Naive B cell (primary cell): Measurements from ENCODE around the gene HOXA10. TPM values are rescaled to one million over a fixed set of nuclear protein-coding genes. Genes with fewer than 3 reads are reported as not detected.
A peak's percentile ranks its signal among the peaks of the same experiment; 100 is the strongest.

Source experiments
- ATAC-seq, 2 donors: fragments of 150-1000 bp; cut with Tn5 transposase; 2 replicates each; pipeline ENCODE4 v1.10.0; 2021; ENCODE audit warnings: low read depth in 2 of 2, mild to moderate bottlenecking in 2 of 2, moderate library complexity in 2 of 2
- DNase-seq: peaks from one replicate; pipeline ENCODE4 v3.0.0; 2022
- H3K27ac Mint-ChIP-seq, 6 donors: one replicate each; pipeline ENCODE4 v1.8.0; 2020 to 2022; ENCODE audit warnings: mild to moderate bottlenecking in 6 of 6, mixed read lengths in 6 of 6, moderate library complexity in 5 of 6, inconsistent platforms in 2 of 6
- H3K27me3 Mint-ChIP-seq, 3 donors: one replicate each; pipeline ENCODE4 v1.8.0; 2021 to 2022; ENCODE audit warnings: mixed read lengths in 3 of 3, mild to moderate bottlenecking in 1 of 3
- H3K36me3 Mint-ChIP-seq, 2 donors: one replicate each; pipeline ENCODE4 v1.8.0; 2020 to 2022; ENCODE audit warnings: mixed read lengths in 2 of 2, inconsistent platforms in 1 of 2, mild to moderate bottlenecking in 1 of 2
- H3K4me1 Mint-ChIP-seq, 3 donors: one replicate each; pipeline ENCODE4 v1.8.0; 2020 to 2022; ENCODE audit warnings: mixed read lengths in 3 of 3, inconsistent platforms in 1 of 3, mild to moderate bottlenecking in 1 of 3, moderate library complexity in 1 of 3
- H3K4me3 Mint-ChIP-seq, 8 donors: one replicate each; pipeline ENCODE4 v1.8.0; 2020 to 2022; ENCODE audit warnings: mild to moderate bottlenecking in 8 of 8, mixed read lengths in 8 of 8, moderate library complexity in 8 of 8, inconsistent platforms in 2 of 8
- H3K9me3 Mint-ChIP-seq, 7 donors: one replicate each; pipeline ENCODE4 v1.8.0; 2020 to 2022; ENCODE audit warnings: mixed read lengths in 7 of 7, mild to moderate bottlenecking in 5 of 7, inconsistent platforms in 2 of 7, moderate library complexity in 1 of 7
- polyA plus RNA-seq, 6 donors: library from polyadenylated mRNA; unstranded; fragments of 300-500 nt; fragmentation: Illumina TruSeq; gene quantifications; one replicate each; pipeline ENCODE4 v1.2.3, GENCODE V29; 2021; ENCODE audit warnings: low read depth in 6 of 6

HOXA10 gene
- polyA plus RNA-seq, 6 donors from 2014 or later = not detected

DNA sequence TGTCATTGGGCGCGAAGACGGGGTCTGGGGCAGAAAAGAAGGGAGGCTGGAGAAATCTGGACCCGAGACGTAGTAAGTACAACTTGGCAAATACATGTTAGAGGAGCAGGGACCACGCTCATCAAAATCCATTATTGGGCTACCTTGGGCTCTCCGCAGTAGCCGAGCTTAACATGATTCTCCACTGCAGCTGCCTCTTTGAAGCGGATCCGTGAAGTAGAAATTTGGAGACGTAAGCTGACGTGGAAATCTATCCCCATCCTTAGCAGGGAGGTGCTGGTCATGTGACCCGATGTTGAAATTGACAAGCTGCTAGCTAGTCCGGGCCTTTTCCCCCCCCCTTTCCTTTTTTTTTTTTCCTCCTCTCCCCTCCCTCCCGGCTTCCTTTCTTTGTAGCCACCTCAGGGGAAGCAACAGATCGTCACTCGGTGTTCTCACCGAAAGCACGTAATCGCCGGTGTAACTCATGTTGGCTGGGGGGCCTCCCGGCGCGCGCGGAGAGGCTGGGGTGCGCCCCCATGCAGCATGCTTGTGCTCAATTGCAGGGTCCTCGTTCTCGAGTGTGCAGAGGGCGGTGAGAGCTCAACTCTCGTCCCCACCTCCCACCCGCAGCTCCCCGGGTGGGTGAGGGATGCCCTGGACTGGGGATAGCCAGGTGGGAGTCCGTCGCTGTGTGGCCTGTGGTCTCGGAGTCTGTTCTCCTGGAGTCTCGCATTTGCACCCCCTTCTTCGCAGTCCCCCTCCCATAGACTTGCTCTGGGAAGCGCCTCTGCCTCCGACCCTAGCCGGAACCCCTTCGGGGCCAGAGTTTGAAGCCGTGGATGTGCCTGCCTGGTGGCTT, 11.1 kb upstream of the HOXA10 start, which contains the start of gene HOXA11:
TSS of gene HOXA11 (minus strand) at position 220 of the 841 bp plus-strand sequence. CDS start at position 132, 88 bp downstream.
- peaks cover 69 to 83% (median 83%) of the 10 kb centered on the region in 3 donors for H3K27me3 Mint-ChIP-seq
- DNase-seq (no peak), ATAC-seq (no peak)
- peaks cover 39 to 56% (median 51%) of the 10 kb centered on the region in 3 donors for H3K4me1 Mint-ChIP-seq
- H3K36me3 Mint-ChIP-seq = peaks cover 0 to 8% of the 10 kb centered on the region in 2 donors
- H3K27ac Mint-ChIP-seq = peak within 1 kb of the TSS in 5 of 6 donors; percentile 47 to 97 (median 94)
- peak within 1 kb of the TSS; percentile 62 to 89 (median 81) for H3K4me3 Mint-ChIP-seq
- peaks cover 0 to 29% (median 9%) of the 10 kb centered on the region in 7 donors for H3K9me3 Mint-ChIP-seq

DNA sequence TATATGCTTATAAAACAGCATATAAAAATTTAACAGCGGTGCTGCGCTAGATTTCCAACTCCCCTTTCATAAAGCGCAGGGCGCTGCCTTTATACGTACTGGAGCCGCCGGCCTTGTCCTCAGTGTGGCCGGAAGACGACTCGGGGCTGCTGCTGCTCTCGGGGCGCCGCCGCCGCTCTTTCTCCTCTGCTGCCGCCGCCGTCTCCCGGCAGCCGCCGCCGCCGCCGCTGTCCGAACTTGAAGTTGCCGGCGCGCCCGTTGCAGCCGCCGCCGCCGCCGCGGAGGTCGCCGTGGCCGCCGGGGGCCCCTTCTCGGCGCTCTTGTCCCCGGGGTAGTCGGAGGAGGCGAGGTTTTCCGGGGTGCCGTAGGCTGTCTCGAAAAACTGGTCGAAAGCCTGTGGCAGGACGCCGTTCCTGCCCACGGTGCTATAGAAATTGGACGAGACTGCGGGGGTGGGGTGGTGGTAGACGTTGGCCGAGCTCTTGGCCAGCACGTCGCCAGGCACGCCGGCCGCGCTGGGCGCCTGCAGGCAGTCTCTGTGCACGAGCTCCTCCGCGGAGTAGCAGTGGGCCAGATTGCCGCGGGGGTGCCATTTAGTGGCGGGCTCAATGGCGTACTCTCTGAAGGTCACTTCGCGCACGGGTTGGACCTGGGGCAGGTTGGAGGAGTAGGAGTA, 10.4 kb upstream of the HOXA10 start:
- Mint-ChIP-seq H3K27ac (peak overlapping the region in 4 of 6 donors; percentile 84 to 97 (median 94)), H3K4me1 (peaks cover 36 to 54% (median 49%) of the 10 kb centered on the region in 3 donors), H3K36me3 (peaks cover 0 to 8% of the 10 kb centered on the region in 2 donors), H3K4me3 (peak overlapping the region; percentile 62 to 89 (median 81)), H3K27me3 (peaks cover 69 to 83% (median 83%) of the 10 kb centered on the region in 3 donors), H3K9me3 (peaks cover 0 to 26% (median 5%) of the 10 kb centered on the region in 7 donors)
- ATAC-seq (no peak), DNase-seq (no peak)

DNA sequence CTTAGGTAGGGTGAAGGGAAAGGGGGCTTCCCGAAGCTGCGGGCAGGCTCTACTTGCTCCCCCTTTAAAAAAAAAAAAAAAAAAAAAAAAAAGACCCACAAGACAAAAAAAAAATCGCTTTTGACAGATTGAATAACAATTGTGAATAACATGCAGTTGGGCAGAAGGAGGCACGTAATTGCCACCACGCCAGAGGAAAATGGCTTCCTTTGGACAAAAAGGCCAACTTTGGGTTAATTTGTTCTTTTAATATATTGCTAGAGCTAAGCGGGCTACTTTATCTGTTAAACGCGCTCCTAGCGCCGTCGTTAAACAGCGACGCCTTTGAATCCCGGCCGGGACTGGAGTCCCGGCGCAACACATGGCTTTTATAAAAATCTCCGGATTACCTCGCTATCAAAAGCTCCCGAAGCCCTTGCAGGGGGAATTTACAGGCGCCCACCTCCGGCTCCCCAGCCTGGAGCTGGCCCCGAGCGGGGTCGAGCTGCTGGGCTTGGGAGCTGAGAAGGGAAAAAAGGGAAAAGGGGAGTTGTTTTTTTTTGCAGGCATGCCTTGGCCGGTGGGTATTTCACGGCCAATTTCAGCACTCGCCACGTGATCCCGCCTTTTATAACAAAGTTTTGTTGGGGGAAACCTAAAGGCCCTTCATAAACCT, 9.7 kb upstream of the HOXA10 start:
- ATAC-seq = no peak
- Mint-ChIP-seq H3K4me1 (peaks cover 35 to 53% (median 42%) of the 10 kb centered on the region in 3 donors), H3K36me3 (peaks cover 0 to 8% of the 10 kb centered on the region in 2 donors), H3K9me3 (peaks cover 0 to 31% (median 8%) of the 10 kb centered on the region in 7 donors), H3K4me3 (peak overlapping the region; percentile 42 to 85 (median 72)), H3K27ac (peak overlapping the region in 4 of 6 donors; percentile 72 to 93 (median 84)), H3K27me3 (peaks cover 73 to 83% (median 81%) of the 10 kb centered on the region in 3 donors)
- no peak for DNase-seq

DNA sequence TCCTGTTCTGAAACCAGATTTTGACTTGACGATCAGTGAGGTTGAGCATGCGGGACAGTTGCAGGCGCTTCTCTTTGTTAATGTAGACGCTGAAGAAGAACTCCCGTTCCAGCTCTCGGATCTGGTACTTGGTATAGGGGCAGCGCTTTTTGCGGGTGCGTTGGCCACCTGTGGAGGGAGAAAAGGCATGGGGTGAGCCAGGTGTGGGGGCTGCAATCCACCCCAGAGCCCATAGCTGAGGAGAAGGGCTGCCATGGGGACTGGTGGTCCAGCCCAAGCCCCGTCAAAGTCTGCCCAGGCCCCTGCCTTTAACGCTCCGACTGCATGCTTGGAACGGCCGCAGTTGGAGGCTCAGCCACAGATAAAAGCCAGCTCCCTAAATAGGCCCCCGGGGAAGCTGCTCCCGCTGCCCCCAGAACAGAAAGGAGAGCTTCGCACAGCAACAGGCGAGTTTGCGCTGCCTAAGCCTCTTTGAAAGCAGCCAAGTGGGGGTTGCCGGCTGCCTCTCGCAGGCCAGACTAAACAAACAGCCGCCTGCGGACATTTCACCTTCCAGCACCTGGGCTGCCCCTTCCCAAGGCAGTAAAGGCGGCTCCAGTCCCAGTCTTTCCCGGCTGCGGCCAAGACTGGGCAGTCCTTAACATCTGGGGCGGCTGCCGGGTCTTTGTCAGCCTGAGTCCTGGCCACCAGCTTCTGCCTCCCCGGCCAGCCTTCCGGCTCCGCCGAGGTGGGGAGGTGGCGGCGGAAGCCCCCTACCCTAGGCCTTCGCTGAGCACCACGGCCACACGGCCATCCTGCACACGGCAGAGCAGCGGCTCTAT, 9.0 kb upstream of the HOXA10 start:
- H3K27me3 Mint-ChIP-seq = peaks cover 72 to 83% (median 77%) of the 10 kb centered on the region in 3 donors
- peak overlapping the region in 4 of 6 donors; percentile 65 to 93 (median 78) for H3K27ac Mint-ChIP-seq
- peaks cover 27 to 46% (median 35%) of the 10 kb centered on the region in 3 donors for H3K4me1 Mint-ChIP-seq
- H3K4me3 Mint-ChIP-seq = peak overlapping the region in 6 of 8 donors; percentile 6 to 85 (median 68)
- H3K36me3 Mint-ChIP-seq = peaks cover 0 to 8% of the 10 kb centered on the region in 2 donors
- DNase-seq (no peak), ATAC-seq (no peak)
- H3K9me3 Mint-ChIP-seq = peaks cover 0 to 24% (median 8%) of the 10 kb centered on the region in 7 donors

DNA sequence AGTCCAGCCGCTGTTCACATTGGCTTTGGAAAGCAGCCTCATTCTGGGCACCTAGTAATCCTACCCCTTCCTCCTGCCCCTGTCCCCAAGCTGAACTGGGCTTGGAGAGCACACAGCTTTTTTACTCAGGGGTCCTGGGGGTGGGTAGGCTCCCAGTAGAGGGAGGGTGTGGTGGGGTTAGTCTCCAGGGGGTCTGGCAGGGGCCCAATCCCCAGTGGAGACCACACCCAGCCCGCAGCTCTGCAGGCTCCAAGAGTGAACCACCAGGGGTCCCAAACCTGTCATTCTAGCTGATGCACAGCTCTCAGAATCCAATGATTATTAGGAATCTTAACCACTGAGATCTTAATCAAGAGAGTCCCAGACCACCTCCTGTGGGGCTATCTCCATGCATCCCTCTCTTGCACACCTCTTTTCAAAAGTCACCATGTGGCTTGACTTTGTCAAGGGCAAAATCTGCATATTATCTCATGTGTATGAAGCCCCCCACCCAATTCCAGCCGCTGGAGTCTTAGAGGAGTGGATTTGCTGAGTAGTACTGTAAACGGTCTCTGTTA, 8.2 kb upstream of the HOXA10 start:
- peak overlapping the region in 2 of 6 donors; percentile 65 to 86 for H3K27ac Mint-ChIP-seq

DNA sequence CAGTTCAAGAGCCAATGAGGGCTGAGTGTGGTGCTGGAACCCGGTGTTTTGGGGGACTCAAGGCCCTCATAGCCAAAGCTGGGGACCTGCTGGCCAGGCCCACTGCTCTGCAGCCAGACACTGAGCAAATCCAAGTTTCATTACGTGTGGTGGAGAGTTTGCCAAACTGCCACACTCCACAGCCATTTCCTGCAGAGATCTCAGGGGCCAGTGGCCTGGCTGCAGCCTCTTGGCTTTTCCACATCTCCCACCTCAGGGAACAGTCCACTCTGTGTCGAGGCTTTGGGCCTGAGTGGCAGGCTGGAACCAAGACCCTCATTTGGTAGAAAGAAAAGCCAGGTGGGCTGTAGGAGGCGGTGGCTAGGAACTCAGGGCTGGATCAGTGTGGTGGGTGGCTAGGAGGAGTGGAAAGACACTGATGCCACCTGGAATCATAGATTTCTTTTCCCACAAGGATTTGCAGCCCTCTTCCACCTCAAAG, 7.7 kb upstream of the HOXA10 start:
- Mint-ChIP-seq H3K27me3 (peaks cover 73 to 84% (median 75%) of the 10 kb centered on the region in 3 donors), H3K36me3 (peaks cover 0 to 8% of the 10 kb centered on the region in 2 donors), H3K4me1 (peaks cover 24 to 36% (median 29%) of the 10 kb centered on the region in 3 donors), H3K27ac (no peak overlapping the region), H3K9me3 (peaks cover 0 to 19% (median 8%) of the 10 kb centered on the region in 7 donors), H3K4me3 (peak overlapping the region in 1 of 8 donors; percentile 18)
- no peak for DNase-seq
- ATAC-seq = no peak

More for the DNA sequence above, 8.2 kb upstream of the HOXA10 start:
- peaks cover 0 to 24% (median 8%) of the 10 kb centered on the region in 7 donors for H3K9me3 Mint-ChIP-seq
- peaks cover 73 to 83% (median 77%) of the 10 kb centered on the region in 3 donors for H3K27me3 Mint-ChIP-seq
- DNase-seq = no peak
- H3K4me3 Mint-ChIP-seq = peak overlapping the region in 4 of 8 donors; percentile 6 to 56 (median 26)
- H3K36me3 Mint-ChIP-seq = peaks cover 0 to 8% of the 10 kb centered on the region in 2 donors
- no peak for ATAC-seq
- H3K4me1 Mint-ChIP-seq = peaks cover 24 to 40% (median 29%) of the 10 kb centered on the region in 3 donors

DNA sequence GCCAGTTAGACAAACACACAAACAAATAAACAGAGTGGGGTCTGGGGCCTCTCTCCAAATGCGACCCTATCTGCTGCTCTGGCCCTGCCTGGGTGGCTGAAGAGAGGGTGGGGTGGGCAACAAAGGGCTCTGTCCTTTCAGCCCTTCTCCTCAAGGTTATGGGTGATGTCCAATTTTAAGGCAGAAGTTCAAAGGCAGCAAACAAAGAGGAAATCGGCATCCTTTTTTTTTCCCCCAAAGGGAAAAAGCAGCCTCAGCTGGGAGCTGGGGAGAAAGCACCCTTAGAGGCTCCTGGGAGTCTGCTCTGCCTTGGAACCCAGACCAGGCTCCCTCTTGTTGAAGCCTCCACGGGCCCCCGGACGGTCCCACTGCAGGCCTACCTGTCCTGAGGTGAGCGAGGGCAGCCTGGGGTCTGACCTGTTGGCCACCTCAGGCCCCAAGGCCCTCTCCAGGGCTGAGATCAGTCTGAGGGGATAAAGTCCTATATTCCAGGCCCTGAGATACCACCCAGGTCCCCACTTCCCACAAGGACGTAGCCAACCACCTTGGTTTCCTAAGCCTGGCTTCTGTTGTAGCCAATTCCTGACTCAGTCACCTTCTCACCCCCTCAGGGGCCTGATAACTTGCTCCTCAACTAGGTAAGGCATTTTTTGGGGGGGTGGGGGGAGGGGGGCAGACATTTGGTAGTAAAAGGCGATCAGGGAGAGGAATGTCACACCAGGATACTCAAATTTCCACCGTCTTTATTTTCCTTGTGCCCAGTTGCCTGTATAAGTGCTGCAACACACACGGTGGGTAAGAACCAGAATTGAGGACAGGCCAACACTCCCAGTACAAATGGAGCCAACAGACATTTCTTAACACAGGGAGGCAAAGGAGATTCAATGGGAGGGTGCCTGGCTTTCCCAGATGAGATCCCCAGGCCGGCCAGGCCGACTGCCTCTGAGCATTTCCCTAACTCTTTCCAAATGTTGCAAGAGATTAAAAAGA, 6.6 kb upstream of the HOXA10 start:
- Mint-ChIP-seq H3K9me3 (peaks cover 0 to 12% (median 6%) of the 10 kb centered on the region in 7 donors), H3K4me1 (peaks cover 16 to 31% (median 23%) of the 10 kb centered on the region in 3 donors), H3K4me3 (peak overlapping the region in 2 of 8 donors; percentile 18 to 29), H3K36me3 (peaks cover 0 to 2% of the 10 kb centered on the region in 2 donors), H3K27me3 (peaks cover 72 to 85% (median 76%) of the 10 kb centered on the region in 3 donors), H3K27ac (peak overlapping the region in 2 of 6 donors; percentile 58 to 90)
- DNase-seq (no peak), ATAC-seq (no peak)

DNA sequence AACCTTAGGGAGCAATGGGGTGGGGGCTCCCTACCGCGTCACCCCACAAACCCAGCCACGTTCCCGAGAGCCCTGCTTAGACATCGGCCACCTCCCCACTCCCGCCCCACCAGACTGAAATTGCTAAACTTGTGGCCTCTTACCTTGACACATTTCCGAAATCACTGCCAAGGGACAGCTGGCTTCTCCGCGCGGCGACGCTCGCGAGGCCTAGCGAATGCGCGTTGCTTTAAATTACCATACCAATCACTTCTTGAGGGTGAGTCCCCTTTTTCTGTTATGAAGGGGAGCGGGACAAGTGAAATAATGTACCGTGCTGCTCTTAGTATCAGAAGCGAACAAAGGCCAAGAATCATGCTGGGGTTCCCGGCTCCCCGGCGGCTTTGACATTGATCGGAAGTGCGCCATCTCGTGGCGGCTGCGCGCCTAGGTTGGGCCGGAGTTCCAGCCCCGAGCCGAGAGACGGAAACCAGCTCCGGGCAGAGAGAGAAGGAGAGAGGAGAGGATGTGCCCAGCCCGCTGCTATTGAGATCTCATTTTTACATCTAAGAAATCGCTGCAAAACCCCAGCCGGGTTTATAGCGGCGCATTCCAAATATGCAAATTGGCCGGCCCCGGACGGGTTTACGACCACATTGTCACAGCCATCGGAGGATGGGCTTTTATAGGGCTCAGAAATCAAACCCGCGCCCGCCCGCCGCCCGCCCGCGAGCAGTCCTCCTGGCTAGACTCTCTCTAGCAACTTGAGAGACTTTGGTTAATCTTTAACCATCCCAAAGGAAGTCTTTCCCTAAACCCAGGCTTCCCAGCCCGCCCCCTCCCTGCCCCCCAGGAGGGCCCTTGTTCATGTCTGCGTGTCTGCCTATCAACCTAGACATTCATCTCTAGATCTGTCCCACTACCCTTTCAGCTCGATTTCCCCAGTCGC, 5.6 kb upstream of the HOXA10 start:
- H3K9me3 Mint-ChIP-seq = peaks cover 0 to 11% (median 2%) of the 10 kb centered on the region in 7 donors
- H3K4me3 Mint-ChIP-seq = peak overlapping the region in 5 of 8 donors; percentile 4 to 64 (median 48)
- no peaks in the 10 kb centered on the region for H3K36me3 Mint-ChIP-seq
- peak overlapping the region in 2 of 6 donors; percentile 62 to 90 for H3K27ac Mint-ChIP-seq
- peaks cover 12 to 24% (median 15%) of the 10 kb centered on the region in 3 donors for H3K4me1 Mint-ChIP-seq
- H3K27me3 Mint-ChIP-seq = peaks cover 72 to 85% (median 74%) of the 10 kb centered on the region in 3 donors
- ATAC-seq = peak; percentile 56 to 75
- no peak for DNase-seq

DNA sequence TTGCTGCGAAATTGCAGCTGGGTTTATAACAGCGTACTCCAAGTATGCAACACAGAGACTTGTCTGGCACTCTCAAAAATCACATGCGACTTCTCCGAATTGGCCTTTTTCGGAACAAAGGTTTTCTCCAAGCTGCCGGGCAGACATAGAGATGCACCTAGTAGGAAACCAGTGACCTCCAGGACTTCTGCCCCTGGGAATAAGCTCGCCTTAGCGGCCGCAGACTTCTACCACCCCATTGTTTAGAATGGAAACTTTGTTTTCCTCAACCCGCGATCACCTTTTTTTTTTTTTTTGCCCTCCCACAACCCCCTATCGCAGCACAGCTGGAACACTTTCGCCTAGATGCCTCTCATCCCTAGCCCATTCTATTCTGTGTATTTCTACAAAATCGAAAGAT, 4.9 kb upstream of the HOXA10 start:
- H3K27ac Mint-ChIP-seq = peak overlapping the region in 1 of 6 donors; percentile 62
- DNase-seq = no peak

DNA sequence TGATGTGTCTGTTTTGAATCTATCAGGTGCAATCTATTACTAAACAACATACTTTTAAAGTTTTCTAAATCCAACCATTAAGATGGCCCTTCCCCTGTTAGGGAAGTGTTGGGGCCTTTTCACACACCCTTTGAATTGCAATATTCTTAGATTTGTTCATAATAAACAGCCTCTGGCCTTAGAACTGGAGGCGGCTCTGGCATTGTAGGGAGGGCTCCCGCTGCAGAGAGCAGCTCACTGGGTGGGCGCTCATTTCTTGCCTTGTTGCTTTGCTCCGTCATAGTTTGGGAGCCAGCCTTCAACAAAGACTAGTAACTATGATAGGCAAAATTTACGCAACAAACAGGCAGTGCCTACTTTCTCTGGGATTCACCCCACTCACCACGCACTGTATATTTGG, 4.2 kb upstream of the HOXA10 start:
- H3K27ac Mint-ChIP-seq = no peak overlapping the region
- no peaks in the 10 kb centered on the region for H3K36me3 Mint-ChIP-seq
- H3K4me3 Mint-ChIP-seq = no peak overlapping the region
- peaks cover 68 to 86% (median 71%) of the 10 kb centered on the region in 3 donors for H3K27me3 Mint-ChIP-seq
- peaks cover 11 to 15% (median 11%) of the 10 kb centered on the region in 3 donors for H3K4me1 Mint-ChIP-seq
- no peak for ATAC-seq
- peaks cover 0 to 11% (median 2%) of the 10 kb centered on the region in 7 donors for H3K9me3 Mint-ChIP-seq
- no peak for DNase-seq

More for the DNA sequence above, 4.9 kb upstream of the HOXA10 start:
- H3K27me3 Mint-ChIP-seq = peaks cover 71 to 87% (median 72%) of the 10 kb centered on the region in 3 donors
- no peak for ATAC-seq
- peak overlapping the region in 4 of 8 donors; percentile 21 to 55 (median 50) for H3K4me3 Mint-ChIP-seq
- no peaks in the 10 kb centered on the region for H3K36me3 Mint-ChIP-seq
- H3K9me3 Mint-ChIP-seq = peaks cover 0 to 11% (median 2%) of the 10 kb centered on the region in 7 donors
- H3K4me1 Mint-ChIP-seq = peaks cover 11 to 20% (median 11%) of the 10 kb centered on the region in 3 donors
